Measurements from ENCODE around the gene CHMP4B.

Gene CHMP4B

DNA sequence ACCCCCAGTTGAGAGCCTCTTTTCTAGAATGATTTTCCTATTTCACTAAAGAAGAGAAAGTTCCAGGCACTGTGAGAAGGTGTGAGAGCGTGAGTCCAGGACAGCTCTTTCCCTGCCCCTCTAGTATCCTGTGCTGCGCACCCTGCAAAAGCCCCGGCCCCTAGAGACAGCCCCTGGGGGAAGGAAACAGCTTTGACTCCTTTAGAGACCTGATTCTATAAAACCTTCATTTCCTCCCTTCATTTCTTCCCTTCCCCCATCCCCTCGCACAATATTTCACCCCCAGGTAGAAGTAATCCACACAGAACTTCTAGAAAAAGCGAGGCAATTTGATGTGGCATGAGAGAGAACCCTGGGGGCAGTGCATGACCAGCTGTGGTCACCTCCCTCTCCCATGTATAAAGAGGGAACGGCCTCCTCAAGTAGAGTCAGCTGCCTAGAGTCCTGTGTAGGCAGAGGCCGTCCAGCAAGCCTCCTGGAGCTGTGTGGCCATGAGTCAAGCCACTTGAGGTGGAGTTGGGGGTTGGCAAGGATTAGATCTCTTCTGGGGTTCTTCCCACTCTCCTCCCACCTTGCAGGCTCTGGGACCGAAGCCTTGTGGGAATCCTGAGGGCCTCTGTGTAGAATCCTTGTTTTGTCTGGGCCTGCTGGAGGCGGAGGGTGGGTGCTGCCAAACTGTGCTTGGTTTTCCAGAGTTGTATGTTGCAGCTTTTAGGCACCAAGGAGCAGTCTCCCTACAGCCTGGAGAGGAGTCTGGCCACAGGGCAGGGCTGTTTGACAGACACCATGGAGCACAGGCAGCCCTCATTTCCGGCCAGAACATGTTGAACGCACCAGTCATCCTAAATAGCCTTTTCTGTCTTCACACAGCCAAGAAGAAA is 41.7 kb downstream of the CHMP4B start:
- peak overlapping the region; percentile 74 for H3K27ac Mint-ChIP-seq
- DNase-seq (ENCODE audit: low spot score in 2 of 2) (no peak), ATAC-seq (no peak)
- no peak overlapping the region for H3K4me3 Mint-ChIP-seq
- no peaks in the 10 kb centered on the region for H3K9me3 Mint-ChIP-seq
- peaks cover 89% of the 10 kb centered on the region for H3K36me3 Mint-ChIP-seq
- H3K4me1 Mint-ChIP-seq, result peaks cover 31% of the 10 kb centered on the region

DNA sequence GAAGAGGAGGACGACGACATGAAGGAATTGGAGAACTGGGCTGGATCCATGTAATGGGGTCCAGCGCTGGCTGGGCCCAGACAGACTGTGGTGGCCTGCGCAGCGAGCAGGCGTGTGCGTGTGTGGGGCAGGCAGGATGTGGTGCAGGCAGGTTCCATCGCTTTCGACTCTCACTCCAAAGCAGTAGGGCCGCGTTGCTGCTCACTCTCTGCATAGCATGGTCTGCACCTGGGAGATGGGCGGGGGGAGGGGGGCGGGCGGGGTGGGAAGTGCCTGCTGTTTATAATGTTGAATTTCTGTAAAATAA is 42.3 kb downstream of the CHMP4B start:
- Mint-ChIP-seq H3K36me3 (peaks cover 88% of the 10 kb centered on the region), H3K4me3 (no peak overlapping the region), H3K27ac (peak overlapping the region; percentile 74), H3K9me3 (no peaks in the 10 kb centered on the region), H3K4me1 (peaks cover 37% of the 10 kb centered on the region)
- DNase-seq (ENCODE audit: low spot score in 2 of 2), result no peak
- peak; percentile 60 for ATAC-seq

DNA sequence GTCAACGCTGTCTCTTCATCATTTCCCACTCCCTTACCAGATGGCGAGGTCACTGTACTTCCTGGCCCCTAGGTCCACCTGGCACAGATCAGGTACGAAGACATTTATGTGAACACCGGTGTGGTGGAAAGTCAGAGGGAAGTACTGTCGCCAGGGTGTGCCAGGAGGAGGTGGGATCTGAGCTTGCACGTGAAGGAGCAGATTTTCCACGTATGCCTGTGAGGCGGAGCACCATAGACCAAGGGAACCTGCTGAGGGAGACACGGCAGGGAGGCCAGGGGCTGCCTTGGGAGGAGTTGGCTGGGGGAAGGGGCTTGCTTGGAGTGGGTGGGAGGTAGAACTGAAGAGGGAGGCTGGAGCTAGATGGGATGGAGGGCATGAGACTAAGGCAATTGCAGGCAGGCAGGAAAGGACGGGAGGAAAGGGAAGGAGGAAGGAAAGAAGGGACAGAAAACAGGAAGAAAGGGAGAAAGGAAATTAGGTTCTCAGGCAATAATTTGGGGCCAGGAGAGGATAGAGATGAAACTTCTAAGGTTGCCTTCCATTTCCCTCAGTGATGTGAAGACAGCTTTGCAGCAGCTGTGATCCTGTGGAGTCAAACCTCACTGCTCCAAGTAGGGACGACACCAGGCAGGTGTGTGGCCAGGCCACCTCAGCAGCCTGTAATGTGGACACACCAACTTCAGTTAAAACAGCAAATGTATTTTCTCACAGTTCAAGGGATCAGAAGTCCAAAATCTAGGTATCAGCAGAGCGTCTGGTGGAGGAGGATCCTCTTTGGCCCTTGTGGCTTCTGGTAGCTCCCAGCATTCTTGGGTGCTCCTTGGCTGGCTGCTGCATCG is 46.8 kb downstream of the CHMP4B start:
- peak overlapping the region; percentile 94 for H3K27ac Mint-ChIP-seq
- H3K4me1 Mint-ChIP-seq, result peaks cover 33% of the 10 kb centered on the region
- H3K9me3 Mint-ChIP-seq, result no peaks in the 10 kb centered on the region
- no peak for ATAC-seq
- peaks cover 46% of the 10 kb centered on the region for H3K36me3 Mint-ChIP-seq
- H3K4me3 Mint-ChIP-seq, result no peak overlapping the region
- DNase-seq (ENCODE audit: low spot score in 2 of 2), result no peak

DNA sequence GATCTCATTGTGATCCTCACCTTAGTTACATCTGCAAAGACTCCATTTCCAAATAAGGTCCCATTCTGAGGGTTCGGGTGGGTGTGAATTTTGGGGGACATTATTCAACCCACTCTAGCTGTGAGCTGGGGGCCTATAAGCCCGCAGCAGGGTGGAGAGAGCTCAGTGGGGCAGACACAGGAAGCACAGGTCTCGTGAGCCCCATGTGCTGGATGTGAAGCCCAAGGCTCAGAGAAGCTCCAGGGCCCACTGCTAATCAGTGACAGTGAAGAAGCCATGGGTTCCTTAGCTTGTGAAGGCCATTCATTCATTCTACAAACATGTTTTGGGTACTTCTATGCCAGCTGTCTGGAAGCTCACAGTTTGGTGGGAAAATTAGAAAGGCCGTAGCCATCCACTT is 47.5 kb downstream of the CHMP4B start:
- no peak overlapping the region for H3K4me3 Mint-ChIP-seq

DNA sequence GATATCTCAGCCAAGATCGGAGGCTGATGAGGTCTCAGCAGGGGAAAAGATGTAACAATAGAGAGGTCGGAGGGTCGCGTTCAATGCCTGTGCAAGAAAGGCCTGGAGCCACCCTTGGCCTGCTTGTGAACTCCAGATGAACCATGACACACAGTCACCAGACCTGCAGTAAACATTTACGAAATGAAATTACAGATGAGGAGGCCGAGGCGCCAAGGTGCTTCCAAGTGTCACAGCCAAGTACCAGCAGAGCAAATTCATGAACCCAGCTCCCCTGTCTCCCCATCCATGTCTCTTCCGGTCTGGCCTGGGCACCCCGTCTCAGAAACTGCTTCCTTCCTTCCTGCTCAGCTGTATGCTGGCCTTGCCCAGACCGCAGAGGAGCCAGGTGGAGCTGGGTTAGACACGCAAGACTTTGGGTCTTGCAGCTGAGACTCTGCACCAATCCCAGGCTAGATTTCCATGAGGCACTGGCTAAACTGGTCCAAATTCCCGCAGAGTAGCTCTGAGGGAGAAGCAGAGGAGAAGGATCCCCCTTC is 48.1 kb downstream of the CHMP4B start:
- ATAC-seq (peak; percentile 66), DNase-seq (ENCODE audit: low spot score in 2 of 2) (no peak)
- H3K27ac Mint-ChIP-seq, result peak overlapping the region; percentile 94
- H3K9me3 Mint-ChIP-seq, result no peaks in the 10 kb centered on the region
- peak overlapping the region; percentile 26 for H3K4me3 Mint-ChIP-seq
- H3K4me1 Mint-ChIP-seq, result peaks cover 27% of the 10 kb centered on the region
- peaks cover 34% of the 10 kb centered on the region for H3K36me3 Mint-ChIP-seq

More for the DNA sequence above, 47.5 kb downstream of the CHMP4B start:
- DNase-seq (ENCODE audit: low spot score in 2 of 2) (no peak), ATAC-seq (peak; percentile 24)
- H3K4me1 Mint-ChIP-seq, result peaks cover 27% of the 10 kb centered on the region
- H3K9me3 Mint-ChIP-seq, result no peaks in the 10 kb centered on the region
- H3K27ac Mint-ChIP-seq, result peak overlapping the region; percentile 94
- peaks cover 39% of the 10 kb centered on the region for H3K36me3 Mint-ChIP-seq

DNA sequence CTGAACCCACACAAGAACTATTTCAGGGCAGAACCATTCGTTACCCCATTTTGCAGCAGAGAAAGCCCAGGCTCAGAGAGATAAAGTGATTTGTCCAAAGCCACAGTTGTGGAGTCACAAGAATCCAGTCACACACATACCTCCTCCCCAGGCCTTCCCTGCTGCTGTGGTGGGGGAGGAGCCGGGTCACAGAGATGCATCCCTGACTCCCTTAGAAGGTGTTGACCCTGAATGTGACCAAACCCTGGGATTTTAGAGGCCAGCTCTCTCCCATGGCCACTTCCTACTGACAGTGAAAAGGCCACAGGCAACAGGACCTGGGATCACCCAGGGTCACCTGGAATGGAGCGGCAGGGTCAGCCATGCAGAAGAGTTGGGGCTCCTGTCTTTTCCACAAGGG is 48.6 kb downstream of the CHMP4B start:
- ATAC-seq (no peak), DNase-seq (ENCODE audit: low spot score in 2 of 2) (no peak)
- Mint-ChIP-seq H3K9me3 (no peaks in the 10 kb centered on the region), H3K36me3 (peaks cover 28% of the 10 kb centered on the region), H3K27ac (peak overlapping the region; percentile 94), H3K4me3 (peak overlapping the region; percentile 26), H3K4me1 (peaks cover 27% of the 10 kb centered on the region)

DNA sequence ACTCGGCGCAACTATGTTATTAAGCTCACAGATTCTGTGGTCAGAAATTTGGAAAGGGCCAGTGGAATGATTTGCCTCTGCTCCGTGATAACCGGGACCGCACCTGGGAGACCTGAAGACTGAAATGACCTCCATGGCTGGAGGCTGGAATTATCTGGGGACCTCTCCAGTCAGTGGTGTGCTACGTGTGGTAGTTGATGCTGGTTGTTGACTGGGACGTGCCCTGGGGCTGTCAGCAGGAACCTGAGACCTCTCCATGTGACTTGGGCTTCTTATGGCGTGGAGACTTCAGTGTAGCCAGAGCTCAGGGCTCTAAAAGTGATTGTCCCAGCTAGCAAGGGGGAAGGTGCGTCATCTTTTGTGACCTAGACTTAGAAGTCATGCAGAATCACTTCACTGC is 50.3 kb downstream of the CHMP4B start:
- peaks cover 18% of the 10 kb centered on the region for H3K36me3 Mint-ChIP-seq
- H3K27ac Mint-ChIP-seq, result no peak overlapping the region
- DNase-seq (ENCODE audit: low spot score in 2 of 2) (no peak), ATAC-seq (no peak)
- H3K9me3 Mint-ChIP-seq, result no peaks in the 10 kb centered on the region
- H3K4me3 Mint-ChIP-seq, result no peak overlapping the region
- peaks cover 27% of the 10 kb centered on the region for H3K4me1 Mint-ChIP-seq

DNA sequence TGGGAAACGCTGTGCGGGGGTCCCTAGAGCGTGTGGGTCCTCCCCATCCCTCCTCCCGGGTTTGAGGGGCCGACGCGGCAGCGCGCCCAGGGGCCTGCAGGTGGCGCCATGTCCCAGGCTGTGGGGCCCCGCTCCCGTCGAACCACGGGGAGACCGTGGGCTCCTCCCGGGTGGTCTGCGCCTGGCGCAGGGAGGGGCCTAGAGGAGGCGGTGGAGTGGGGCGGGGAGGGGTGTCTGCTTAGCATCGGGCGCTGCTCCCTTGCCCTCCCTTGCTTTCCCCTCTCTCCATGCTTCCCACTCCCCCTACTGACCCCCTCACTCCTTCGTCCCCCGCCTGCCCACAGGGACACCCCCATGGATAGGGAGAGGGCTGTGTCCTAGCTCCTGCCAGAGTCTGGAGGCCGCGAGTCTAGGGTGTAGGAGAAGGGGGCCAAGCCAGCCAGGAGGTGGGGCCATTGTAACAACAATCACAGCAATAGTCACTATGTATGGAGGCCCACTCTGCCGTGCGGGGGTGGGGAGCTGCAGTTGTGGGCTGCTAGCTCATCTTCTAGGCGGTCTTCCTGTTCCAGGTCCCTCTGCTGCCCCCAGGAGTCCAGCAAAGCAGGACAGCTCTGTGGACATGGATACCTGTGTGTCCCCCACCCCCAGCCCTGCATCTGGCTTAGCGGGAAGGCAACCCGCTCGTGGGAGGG is 51.7 kb downstream of the CHMP4B start:
- DNase-seq (ENCODE audit: low spot score in 2 of 2), result peak; percentile 50 to 72
- peaks cover 5% of the 10 kb centered on the region for H3K36me3 Mint-ChIP-seq

DNA sequence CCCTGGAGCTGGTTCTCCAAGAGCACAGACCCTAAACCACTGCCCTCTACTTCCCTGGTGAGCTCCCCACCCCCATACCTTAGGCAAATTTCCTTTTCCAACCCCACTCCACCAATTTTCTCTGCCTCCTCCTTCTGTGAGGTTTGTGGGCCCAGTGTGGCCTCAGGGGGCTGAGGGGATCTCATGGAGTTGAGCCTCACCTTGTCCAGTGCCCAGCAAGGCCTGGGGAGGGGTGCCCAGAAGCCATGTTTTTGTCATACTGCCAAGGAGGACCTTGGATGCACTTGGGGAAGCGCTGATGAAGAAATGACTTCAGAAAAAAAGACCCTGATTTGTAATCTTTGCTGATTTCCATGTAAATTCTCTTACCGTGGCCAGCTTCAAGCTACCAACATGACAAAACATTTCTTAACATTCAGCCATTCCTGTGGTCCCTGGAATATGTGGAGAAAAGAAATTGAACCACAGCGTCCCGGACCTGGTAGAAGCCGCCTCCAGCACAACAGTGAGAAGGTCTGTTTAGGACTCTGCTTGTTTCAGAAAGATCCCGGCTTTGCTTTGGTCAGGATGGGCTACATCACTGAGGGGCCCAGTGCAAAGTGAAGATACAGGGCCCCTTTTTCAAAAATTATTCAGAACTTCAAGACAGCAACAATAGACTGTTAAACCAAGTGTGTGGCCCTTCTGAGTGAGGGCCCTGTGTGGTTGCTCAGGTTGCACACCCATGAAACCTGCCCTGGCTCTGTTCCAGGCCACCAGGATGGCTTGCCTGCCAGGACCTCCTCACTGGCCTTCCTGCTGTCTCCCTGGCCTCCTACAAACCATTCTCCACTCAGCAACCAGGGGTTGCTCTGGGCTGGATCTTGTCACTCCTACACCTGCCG is 52.5 kb downstream of the CHMP4B start:
- H3K27ac Mint-ChIP-seq, result no peak overlapping the region
- peaks cover 12% of the 10 kb centered on the region for H3K4me1 Mint-ChIP-seq
- DNase-seq (ENCODE audit: low spot score in 2 of 2) (no peak), ATAC-seq (no peak)
- no peak overlapping the region for H3K4me3 Mint-ChIP-seq
- H3K9me3 Mint-ChIP-seq, result no peaks in the 10 kb centered on the region
- H3K36me3 Mint-ChIP-seq, result no peaks in the 10 kb centered on the region

More for the DNA sequence above, 51.7 kb downstream of the CHMP4B start:
- H3K9me3 Mint-ChIP-seq, result no peaks in the 10 kb centered on the region
- H3K27ac Mint-ChIP-seq, result no peak overlapping the region
- H3K4me3 Mint-ChIP-seq, result no peak overlapping the region
- peaks cover 21% of the 10 kb centered on the region for H3K4me1 Mint-ChIP-seq
- peak; percentile 48 for ATAC-seq

DNA sequence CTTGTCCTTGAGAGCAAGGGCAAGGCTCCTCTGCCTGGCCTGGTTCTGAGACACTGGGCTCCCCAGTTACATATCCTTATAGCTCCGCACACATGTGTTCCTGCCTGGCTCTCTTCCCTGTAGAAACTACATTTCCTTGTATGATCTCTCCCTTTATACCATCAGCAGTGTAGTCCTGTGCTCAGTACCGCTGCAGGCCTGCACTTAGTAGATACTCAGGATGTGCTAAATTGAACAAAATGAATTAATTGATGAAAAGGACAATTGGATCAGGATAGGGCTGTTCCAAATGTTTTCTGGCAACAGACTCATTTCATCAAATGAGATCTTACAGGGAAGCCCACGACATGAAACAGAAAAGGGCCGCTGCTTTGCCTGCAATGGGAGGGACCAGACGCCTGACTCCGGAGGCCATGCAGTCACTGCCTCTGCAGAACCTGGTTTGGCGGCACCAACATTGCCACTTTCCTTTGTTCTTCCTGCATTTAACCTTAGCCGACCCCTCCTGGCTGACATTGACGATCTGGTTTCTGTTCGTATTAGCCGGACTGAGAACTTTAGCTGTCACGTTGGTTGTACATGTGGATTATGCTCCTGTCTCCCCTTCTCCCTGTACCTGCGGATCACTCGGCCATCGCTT is 53.3 kb downstream of the CHMP4B start:
- H3K36me3 Mint-ChIP-seq, result no peaks in the 10 kb centered on the region
- no peaks in the 10 kb centered on the region for H3K9me3 Mint-ChIP-seq
- H3K4me1 Mint-ChIP-seq, result peaks cover 5% of the 10 kb centered on the region
- ATAC-seq (no peak), DNase-seq (ENCODE audit: low spot score in 2 of 2) (no peak)
- H3K4me3 Mint-ChIP-seq, result no peak overlapping the region
- H3K27ac Mint-ChIP-seq, result no peak overlapping the region

DNA sequence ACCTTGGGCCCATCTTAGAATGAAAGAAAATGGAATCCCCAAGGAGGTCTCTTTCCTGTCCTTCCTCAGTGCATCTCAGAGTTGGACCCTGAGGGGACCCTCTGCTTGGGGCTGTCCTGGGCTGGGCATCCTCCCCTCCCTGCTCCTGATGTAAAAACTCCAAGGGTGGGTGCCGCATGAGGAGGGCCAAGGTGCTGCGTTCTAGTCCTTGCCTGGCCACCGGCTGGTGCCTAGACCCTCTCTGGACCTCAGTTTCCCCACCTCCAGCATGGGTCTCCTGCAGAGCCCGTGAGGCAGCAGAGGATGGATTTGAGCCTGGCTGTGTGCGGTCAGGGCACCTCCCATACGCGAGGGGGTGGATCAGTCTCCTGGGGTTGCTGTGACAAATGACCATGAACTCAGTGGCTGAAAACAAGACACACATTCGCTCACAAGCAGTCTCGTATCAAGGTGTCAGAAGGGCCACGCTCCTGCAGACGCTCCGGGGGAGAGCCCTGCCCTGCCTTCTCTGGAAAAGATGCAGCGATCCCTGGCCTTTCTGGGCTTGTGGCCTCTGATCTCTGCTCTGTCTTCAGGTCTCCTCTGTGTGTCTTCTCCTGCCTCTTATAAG is 54.7 kb downstream of the CHMP4B start:
- no peak for ATAC-seq
- no peak for DNase-seq (ENCODE audit: low spot score in 2 of 2)
- Mint-ChIP-seq H3K4me3 (no peak overlapping the region), H3K9me3 (no peaks in the 10 kb centered on the region), H3K4me1 (no peaks in the 10 kb centered on the region), H3K27ac (no peak overlapping the region), H3K36me3 (no peaks in the 10 kb centered on the region)

DNA sequence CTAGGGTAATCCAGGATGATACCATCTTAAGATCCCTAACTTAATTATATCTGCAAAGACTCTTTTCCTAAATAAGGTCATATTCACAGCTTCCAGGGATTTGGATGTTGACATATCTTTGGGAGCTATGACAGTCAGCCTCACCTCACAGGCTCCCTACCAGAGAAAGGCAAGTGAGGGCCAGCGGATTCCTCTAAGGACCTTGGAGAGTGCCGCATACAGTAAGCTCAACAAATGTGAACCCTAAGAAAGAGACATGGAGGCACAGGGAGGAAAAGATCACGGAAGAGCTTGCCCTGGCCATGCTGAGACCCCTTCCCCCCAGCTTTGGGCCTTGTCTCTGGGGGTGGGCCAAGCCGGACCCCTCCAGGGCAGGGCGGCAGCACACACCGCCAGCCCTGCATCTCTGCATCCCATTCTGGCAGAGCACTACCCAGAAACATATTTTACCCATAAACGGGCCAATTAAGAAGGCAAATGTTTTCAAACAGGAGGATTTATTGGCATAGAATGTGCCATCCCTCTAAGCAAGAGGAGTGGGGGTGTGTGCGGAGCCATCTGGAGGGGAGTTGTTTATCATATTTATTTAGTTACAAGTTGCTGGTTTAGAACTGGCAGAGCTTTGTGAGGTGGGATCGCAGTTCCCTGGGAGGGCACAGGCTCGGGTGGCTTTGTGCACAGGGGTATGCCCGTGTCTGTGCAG is 55.4 kb downstream of the CHMP4B start:
- Mint-ChIP-seq H3K4me1 (no peaks in the 10 kb centered on the region), H3K4me3 (no peak overlapping the region), H3K27ac (no peak overlapping the region), H3K9me3 (no peaks in the 10 kb centered on the region), H3K36me3 (no peaks in the 10 kb centered on the region)
- DNase-seq (ENCODE audit: low spot score in 2 of 2) (no peak), ATAC-seq (no peak)

DNA sequence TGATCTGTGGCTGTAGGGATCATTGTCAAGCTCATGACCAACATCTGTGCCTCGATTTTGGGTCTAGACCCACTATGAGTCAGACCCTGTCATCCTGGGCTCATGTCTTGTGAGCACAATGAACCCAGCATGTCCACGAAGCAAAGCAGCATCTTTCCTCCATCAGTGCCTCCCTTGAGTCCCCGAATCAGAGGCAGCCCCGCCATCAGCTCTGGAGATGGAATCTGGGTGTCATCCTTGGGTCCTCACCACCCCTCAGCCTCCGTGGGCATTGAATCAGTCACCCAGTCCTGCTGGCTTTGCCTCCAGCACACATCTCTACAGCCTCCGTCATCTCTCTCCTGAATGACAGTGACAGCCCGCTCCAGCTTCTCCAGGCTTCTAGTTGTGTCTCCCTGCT is 56.9 kb downstream of the CHMP4B start:
- no peak overlapping the region for H3K4me3 Mint-ChIP-seq
- H3K4me1 Mint-ChIP-seq, result no peaks in the 10 kb centered on the region
- H3K27ac Mint-ChIP-seq, result no peak overlapping the region
- no peaks in the 10 kb centered on the region for H3K36me3 Mint-ChIP-seq
- ATAC-seq, result no peak
- H3K9me3 Mint-ChIP-seq, result no peaks in the 10 kb centered on the region
- no peak for DNase-seq (ENCODE audit: low spot score in 2 of 2)

All from stimulated activated effector memory CD8-positive, alpha-beta T cell treated with anti-CD3 and anti-CD28 coated beads, Interleukin-12 subunit alpha, Interleukin-12 subunit beta, amount 100 ng/mL, for 72 hours (primary cell).